ENCODE measurements around the gene NXN.

DNA sequence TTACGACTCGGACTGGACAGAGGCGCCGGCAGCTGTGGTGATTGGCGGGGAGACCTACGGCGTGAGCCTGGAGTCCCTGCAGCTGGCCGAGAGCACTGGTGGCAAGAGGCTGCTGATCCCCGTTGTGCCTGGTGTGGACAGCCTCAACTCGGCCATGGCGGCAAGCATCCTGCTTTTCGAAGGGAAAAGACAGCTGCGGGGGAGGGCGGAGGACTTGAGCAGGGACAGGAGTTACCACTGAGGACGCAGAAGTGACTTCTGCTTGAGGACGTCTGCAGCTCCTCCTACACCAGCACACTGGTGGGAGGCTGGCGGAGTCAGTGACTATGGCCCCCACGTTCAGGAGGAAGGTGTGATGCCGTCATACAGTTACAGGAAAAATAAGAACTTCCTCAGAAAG, 187.7 kb downstream of the NXN start:
- TF ChIP-seq, protein P1, sequence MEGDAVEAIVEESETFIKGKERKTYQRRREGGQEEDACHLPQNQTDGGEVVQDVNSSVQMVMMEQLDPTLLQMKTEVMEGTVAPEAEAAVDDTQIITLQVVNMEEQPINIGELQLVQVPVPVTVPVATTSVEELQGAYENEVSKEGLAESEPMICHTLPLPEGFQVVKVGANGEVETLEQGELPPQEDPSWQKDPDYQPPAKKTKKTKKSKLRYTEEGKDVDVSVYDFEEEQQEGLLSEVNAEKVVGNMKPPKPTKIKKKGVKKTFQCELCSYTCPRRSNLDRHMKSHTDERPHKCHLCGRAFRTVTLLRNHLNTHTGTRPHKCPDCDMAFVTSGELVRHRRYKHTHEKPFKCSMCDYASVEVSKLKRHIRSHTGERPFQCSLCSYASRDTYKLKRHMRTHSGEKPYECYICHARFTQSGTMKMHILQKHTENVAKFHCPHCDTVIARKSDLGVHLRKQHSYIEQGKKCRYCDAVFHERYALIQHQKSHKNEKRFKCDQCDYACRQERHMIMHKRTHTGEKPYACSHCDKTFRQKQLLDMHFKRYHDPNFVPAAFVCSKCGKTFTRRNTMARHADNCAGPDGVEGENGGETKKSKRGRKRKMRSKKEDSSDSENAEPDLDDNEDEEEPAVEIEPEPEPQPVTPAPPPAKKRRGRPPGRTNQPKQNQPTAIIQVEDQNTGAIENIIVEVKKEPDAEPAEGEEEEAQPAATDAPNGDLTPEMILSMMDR (IDR thresholded peaks at IDR 0.05; ENCODE audit: poor library complexity, severe bottlenecking), result no peak
- TF ChIP-seq RAD21 (conservative IDR thresholded peaks at IDR 0.05) (no peak), POLR2AphosphoS5 (IDR thresholded peaks at IDR 0.05) (no peak), TAF1 (IDR thresholded peaks at IDR 0.05; ENCODE audit: low read depth) (no peak), EZH2 (IDR thresholded peaks at IDR 0.05; ENCODE audit: borderline replicate concordance, insufficient read depth, low read length, poor library complexity, severe bottlenecking) (no peak)
